Measurements from ENCODE around the gene RAPGEF4. TPM values are rescaled to one million over a fixed set of nuclear protein-coding genes. Genes with fewer than 3 reads are reported as not detected.

RAPGEF4 gene
- total and polyA plus RNA-seq, 2 of the 8 experiments (the other 6 are each of a cell fraction or from before 2014, with no cell fraction given) = 1.2 to 2.6 TPM

DNA sequence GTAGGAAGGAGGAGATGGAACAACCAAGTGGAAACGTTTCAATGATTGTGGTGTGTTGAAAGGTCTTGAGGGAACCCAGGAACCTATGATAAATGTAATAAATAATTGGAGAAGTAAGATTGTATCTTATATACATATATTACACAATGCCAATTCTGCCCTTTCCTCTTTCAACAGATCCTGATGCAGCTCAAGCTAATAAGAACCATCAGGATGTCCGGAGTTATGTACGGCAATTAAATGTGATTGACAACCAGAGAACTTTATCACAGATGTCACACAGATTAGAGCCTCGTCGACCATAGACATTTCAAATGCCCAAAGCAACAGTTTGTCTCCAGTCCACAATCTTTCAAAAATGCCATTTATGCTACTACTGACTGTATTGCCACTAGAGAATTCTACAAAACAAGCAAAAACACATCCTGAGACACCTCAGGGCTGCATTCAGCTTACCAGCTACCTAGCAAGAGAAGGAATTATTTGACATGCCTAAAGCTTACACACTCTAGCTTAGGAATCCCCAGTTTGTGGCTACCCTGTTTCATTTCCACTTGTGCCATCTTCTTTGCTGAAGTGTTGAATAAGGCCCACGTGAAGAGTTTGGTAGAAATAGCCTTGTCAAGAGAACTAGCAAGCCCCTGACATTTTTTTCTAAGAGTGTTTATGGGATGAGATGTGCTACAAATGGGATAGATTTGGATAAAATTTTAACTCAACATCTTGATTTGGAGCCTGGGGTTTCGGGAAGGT, 316.0 kb downstream of the RAPGEF4 start (continued):
- TF ChIP-seq SAP30 (IDR thresholded peaks at IDR 0.05; ENCODE audit: insufficient read depth, insufficient replicate concordance, low read length) (no peak), SIRT6 (IDR thresholded peaks at IDR 0.05; ENCODE audit: low read length) (no peak), GABPA (IDR thresholded peaks at IDR 0.05; ENCODE audit: borderline replicate concordance, insufficient read depth, low read length) (no peak), POLR2A (IDR thresholded peaks at IDR 0.05; ENCODE audit: control extremely low read depth in 1 of 2, low read depth in 2 of 2, low read length in 2 of 2) (no peak), YY1 (IDR thresholded peaks at IDR 0.05; ENCODE audit: low read depth, low read length) (no peak), TAF7 (optimal IDR thresholded peaks at IDR 0.05; ENCODE audit: borderline replicate concordance, low read depth, low read length) (no peak), CHD1 (IDR thresholded peaks at IDR 0.05; ENCODE audit: low read depth, low read length) (no peak), JUND (IDR thresholded peaks at IDR 0.05; ENCODE audit: low read length) (no peak), TCF12 (IDR thresholded peaks at IDR 0.05; ENCODE audit: low read depth, low read length) (no peak)

Measured in H1 (cell line).